Measurements from ENCODE around the gene ZBTB14. TPM values are rescaled to one million over a fixed set of nuclear protein-coding genes. Genes with fewer than 3 reads are reported as not detected.

The ZBTB14 gene
- total RNA-seq, 1 experiment from 2014 or later: 15.5 TPM

DNA sequence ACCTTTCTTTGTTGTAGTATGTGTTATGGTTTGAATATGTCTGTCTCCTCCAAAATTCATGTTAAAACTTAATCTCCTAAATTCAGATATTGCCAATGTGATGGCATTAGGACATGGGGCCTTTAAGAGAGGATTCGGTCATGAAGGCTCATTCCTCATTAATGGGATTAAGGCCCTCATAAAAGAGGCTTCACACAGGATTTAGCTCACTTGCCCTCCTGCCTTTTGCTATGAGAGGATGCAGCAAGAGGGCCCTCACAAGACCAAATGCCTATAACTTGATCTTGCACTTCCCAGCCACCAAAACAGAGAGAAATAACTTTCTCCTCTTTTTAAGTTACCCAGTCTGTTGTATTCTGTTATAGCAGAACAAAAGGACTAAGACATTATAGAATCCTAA, 19.7 kb downstream of the ZBTB14 start:
- Histone ChIP-seq H2BK15ac (ENCODE audit: low read depth, low read length) (no peak overlapping the region), H3K18ac (ENCODE audit: insufficient read length, low read depth, low read length) (no peak overlapping the region), H3K4ac (ENCODE audit: low read depth, low read length) (no peak overlapping the region), H3K4me2 (ENCODE audit: insufficient read depth, insufficient read length, low read length) (no peak overlapping the region), H3K79me1 (ENCODE audit: insufficient read depth, low read depth, low read length, poor library complexity, severe bottlenecking) (no peaks in the 10 kb centered on the region), H4K8ac (replicated peaks; ENCODE audit: insufficient read length, low read depth, low read length) (no peak overlapping the region), H2AFZ (ENCODE audit: low read length) (no peak overlapping the region), H3K23ac (ENCODE audit: insufficient read length, low read depth, low read length) (no peak overlapping the region), H3K56ac (ENCODE audit: insufficient read length, low read depth, low read length) (no peak overlapping the region), H3K14ac (ENCODE audit: insufficient read depth, low read length) (no peak overlapping the region), H2BK5ac (ENCODE audit: insufficient read length, low read length) (no peak overlapping the region), H3K23me2 (ENCODE audit: insufficient read length, low read depth, low read length, poor library complexity, severe bottlenecking) (no peaks in the 10 kb centered on the region), H3K4me1 (ENCODE audit: insufficient read depth, low read length) (no peaks in the 10 kb centered on the region), H3K27me3 (ENCODE audit: insufficient read depth, low read length) (no peaks in the 10 kb centered on the region), H3T11ph (ENCODE audit: low read length) (no peak overlapping the region), H3K79me2 (ENCODE audit: insufficient read depth, low read length) (no peaks in the 10 kb centered on the region), H3K27ac (ENCODE audit: insufficient read length, low read depth, low read length) (no peak overlapping the region), H3K9me3 (ENCODE audit: control insufficient read depth, low read depth, low read length) (no peaks in the 10 kb centered on the region), H2AK5ac (ENCODE audit: insufficient read length, low read length) (no peak overlapping the region), H4K5ac (ENCODE audit: insufficient read length, low read depth, low read length) (no peak overlapping the region), H4K91ac (ENCODE audit: insufficient read length, low read depth, low read length) (no peak overlapping the region), H4K20me1 (ENCODE audit: control insufficient read depth, insufficient read depth, insufficient read length) (no peaks in the 10 kb centered on the region), H2BK20ac (ENCODE audit: low read depth, low read length, poor library complexity, severe bottlenecking) (no peak overlapping the region), H3K9ac (ENCODE audit: extremely low read depth, insufficient read length, low read length) (no peak overlapping the region), H2BK120ac (ENCODE audit: low read depth, low read length, poor library complexity, severe bottlenecking) (no peak overlapping the region), H2BK12ac (ENCODE audit: insufficient read length, low read depth, low read length) (no peak overlapping the region)
- Mint-ChIP-seq H3K4me3 (no peak overlapping the region), H3K9me3 (peaks cover 30 to 31% of the 10 kb centered on the region in 2 experiments), H3K4me1 (peaks cover 8 to 10% of the 10 kb centered on the region in 2 experiments), H3K27ac (no peak overlapping the region), H3K27me3 (ENCODE audit: low read depth) (peaks cover 5% of the 10 kb centered on the region), H3K36me3 (ENCODE audit: insufficient read depth in 1 of 3, low read depth in 3 of 3) (peaks cover 3 to 11% (median 7%) of the 10 kb centered on the region in 3 experiments; a peak in 6 of 7 replicates)
- DNase-seq: no peak
- no CpG with 5 or more reads among the region's 1 CpG for WGBS (ENCODE audit: extremely low coverage, insufficient read length, low lambda C conversion rate)
- TF ChIP-seq, protein P1, sequence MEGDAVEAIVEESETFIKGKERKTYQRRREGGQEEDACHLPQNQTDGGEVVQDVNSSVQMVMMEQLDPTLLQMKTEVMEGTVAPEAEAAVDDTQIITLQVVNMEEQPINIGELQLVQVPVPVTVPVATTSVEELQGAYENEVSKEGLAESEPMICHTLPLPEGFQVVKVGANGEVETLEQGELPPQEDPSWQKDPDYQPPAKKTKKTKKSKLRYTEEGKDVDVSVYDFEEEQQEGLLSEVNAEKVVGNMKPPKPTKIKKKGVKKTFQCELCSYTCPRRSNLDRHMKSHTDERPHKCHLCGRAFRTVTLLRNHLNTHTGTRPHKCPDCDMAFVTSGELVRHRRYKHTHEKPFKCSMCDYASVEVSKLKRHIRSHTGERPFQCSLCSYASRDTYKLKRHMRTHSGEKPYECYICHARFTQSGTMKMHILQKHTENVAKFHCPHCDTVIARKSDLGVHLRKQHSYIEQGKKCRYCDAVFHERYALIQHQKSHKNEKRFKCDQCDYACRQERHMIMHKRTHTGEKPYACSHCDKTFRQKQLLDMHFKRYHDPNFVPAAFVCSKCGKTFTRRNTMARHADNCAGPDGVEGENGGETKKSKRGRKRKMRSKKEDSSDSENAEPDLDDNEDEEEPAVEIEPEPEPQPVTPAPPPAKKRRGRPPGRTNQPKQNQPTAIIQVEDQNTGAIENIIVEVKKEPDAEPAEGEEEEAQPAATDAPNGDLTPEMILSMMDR (conservative IDR thresholded peaks at IDR 0.05): no peak
